Brain microvascular endothelial cell (primary cell): ENCODE measurements around the gene NFKB1.

Experiments
- DNase-seq: peaks from one replicate; pipeline ENCODE4 v3.0.0-alpha.2; 2020
- H3K27ac ChIP-seq: fragments of 250-450 bp; sonication (Bioruptor Pico); 2 replicates; pipeline ENCODE4 v1.5.1; 2020; ENCODE audit warnings: mild to moderate bottlenecking, moderate library complexity
- H3K27me3 ChIP-seq: fragments of 250-450 bp; sonication (Bioruptor Pico); replicated peaks from 2 replicates; pipeline ENCODE4 v1.5.1; 2020; ENCODE audit warnings: mild to moderate bottlenecking
- H3K36me3 ChIP-seq: fragments of 250-450 bp; sonication (Bioruptor Pico); replicated peaks from 2 replicates; pipeline ENCODE4 v1.5.1; 2020; ENCODE audit warnings: mild to moderate bottlenecking
- H3K4me3 ChIP-seq: 2 replicates; pipeline ENCODE4 v1.5.1; 2011; ENCODE audit warnings: low read depth, mild to moderate bottlenecking, control low read depth, low read length, moderate library complexity
- CTCF ChIP-seq: IDR thresholded peaks from 2 replicates; pipeline ENCODE4 v1.5.1; 2011; ENCODE audit warnings: low read depth, mild to moderate bottlenecking, moderate library complexity, low read length, control low read depth, inconsistent platforms; ENCODE audit errors: missing control alignments
- in situ Hi-C: cut with HindIII; loops from 2 replicates; pipeline ENCODE4 v1.10.0; 2017; ENCODE audit warnings: low sequenced_read_pairs, low pct_ligation_motif_present

NFKB1 gene

GRCh38 chr4:102534845-102535244 is 33.7 kb downstream of the NFKB1 start:
- DNase-seq, result no peak
- no peak overlapping the region for H3K4me3 ChIP-seq
- no peak overlapping the region for H3K27ac ChIP-seq
- no peak for TF ChIP-seq CTCF
- peaks cover 4% of the 10 kb centered on the region for H3K36me3 ChIP-seq
- in situ Hi-C loops, result no loop called here
- H3K27me3 ChIP-seq, result no peaks in the 10 kb centered on the region

GRCh38 chr4:102535398-102536082 is 34.4 kb downstream of the NFKB1 start:
- no peak for TF ChIP-seq CTCF
- no peaks in the 10 kb centered on the region for H3K27me3 ChIP-seq
- peaks cover 4% of the 10 kb centered on the region for H3K36me3 ChIP-seq
- peak; percentile 42 for DNase-seq
- in situ Hi-C loops, result no loop called here
- H3K4me3 ChIP-seq, result no peak overlapping the region
- peak overlapping the region; percentile 56 for H3K27ac ChIP-seq

- Histone ChIP-seq H3K4me3 (no peak overlapping the region), H3K27me3 (no peaks in the 10 kb centered on the region), H3K36me3 (peaks cover 7% of the 10 kb centered on the region), H3K27ac (no peak overlapping the region)
- in situ Hi-C loops, result no loop called here
- TF ChIP-seq CTCF, result no peak
- DNase-seq, result no peak
These were observed 35.6 kb downstream of the NFKB1 start for GRCh38 chr4:102536768-102537167.

GRCh38 chr4:102537269-102537668 is 36.1 kb downstream of the NFKB1 start:
- no peak for DNase-seq
- no peak for TF ChIP-seq CTCF
- H3K36me3 ChIP-seq, result peaks cover 8% of the 10 kb centered on the region
- no peak overlapping the region for H3K27ac ChIP-seq
- H3K27me3 ChIP-seq, result no peaks in the 10 kb centered on the region
- H3K4me3 ChIP-seq, result no peak overlapping the region
- in situ Hi-C loops, result no loop called here

- no peak overlapping the region for H3K27ac ChIP-seq
- no peak for DNase-seq
- peak; percentile 25 for TF ChIP-seq CTCF
- no peak overlapping the region for H3K4me3 ChIP-seq
- in situ Hi-C loops, result no loop called here
- peaks cover 13% of the 10 kb centered on the region for H3K36me3 ChIP-seq
- no peaks in the 10 kb centered on the region for H3K27me3 ChIP-seq
These were observed 40.5 kb downstream of the NFKB1 start for GRCh38 chr4:102541697-102542096.
